Measurements from ENCODE around the gene RAPGEF2.

DNA sequence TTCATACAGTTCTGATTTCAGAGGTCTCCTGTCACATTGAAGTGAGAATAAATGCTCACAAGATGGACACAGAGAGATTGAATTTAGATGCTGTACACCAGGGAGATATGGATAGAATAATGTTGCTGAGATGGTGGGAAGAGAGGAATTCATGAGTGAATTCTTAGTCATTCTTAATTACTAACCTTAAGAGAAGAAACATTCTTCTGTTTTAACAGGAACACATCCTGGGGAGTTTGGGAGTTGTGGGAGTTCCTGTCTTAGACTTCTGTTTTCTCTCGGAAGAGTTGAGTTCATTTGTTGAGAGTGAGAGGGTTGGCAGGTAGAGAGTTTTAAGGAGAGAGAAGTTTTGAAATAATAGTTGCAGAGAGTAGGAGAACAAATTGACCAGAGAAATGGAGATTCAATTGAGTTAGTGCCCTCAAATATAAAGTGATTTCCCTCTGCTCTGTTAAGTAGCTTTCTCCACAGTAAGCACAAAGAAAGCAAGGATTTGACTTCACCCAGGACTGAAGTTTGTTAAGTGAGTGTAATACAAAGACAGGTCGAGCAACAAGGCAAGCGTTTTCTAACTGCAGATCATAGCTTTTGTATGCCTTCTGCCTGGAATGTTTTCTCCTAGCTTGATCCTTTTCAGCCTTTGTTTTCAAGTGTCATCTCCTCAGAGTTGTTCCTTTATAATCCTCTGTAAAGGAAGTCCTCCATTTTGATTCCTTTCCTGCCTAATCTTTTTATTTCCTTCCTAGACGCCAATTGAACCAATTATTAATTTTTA lies 205.9 kb downstream of the RAPGEF2 start:
- TF ChIP-seq CTCF (IDR thresholded peaks at IDR 0.05; ENCODE audit: poor library complexity) = no peak
- TF ChIP-seq EZH2 (IDR thresholded peaks at IDR 0.05; ENCODE audit: borderline replicate concordance) = no peak

Data from hepatocyte (in vitro differentiated cells).